ENCODE data around the gene HSD3B7. TPM values are rescaled to one million over a fixed set of nuclear protein-coding genes. Genes with fewer than 3 reads are reported as not detected.
A peak's percentile ranks its signal among the peaks of the same experiment; 100 is the strongest.

The HSD3B7 gene
- total RNA-seq, 1 donor from 2014 or later, result 22.9 TPM

DNA sequence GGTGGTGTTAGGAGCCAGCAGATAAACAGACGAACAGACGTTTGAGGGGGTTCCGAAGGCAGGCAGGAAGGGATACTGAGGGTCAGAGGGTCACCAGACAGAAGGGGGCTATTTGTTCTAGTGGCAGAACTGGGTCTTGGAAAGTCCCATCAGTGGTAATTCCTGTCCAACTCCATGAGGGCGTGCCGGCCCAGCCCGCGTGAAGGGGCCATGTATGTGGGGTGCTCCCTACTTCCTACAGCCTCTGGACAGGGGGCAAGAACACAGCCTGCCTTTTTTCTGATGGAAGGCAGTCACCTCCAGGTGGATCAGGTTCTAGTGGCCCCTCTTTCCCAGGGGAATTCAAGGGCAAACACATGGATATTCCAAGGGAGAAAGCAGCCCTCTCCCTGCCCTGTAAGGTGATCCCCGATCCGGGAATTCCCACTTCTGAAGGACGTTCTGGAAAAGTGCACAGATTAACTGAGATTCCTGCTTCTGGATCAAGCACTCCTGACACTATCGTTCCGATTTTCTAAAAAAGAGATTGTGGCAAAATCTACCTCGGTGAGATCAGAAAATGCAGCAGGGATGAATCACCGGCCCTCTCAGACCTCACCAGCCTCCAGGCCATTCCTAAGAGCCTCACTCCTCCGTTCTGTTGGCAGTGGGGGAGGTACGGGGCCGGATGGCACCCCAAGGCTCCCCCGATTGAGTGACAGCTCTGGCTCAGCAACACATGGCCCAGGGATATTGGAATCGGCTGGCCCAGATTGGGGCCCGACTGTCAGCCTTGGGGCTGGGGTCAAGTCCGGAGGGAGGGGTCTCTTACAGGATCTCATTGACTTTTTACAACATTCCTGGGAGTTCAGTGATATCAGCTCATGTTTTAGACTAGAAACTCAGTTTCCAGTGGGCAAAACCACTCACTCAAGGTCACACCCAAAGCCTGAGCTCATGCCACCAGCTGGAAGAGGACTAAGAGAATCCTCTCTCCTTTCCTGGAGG is 13.0 kb downstream of the HSD3B7 start:
- H3K4me3 ChIP-seq (ENCODE audit: low read depth, low read length), result peak overlapping the region; percentile 72
- TF ChIP-seq, protein P1, sequence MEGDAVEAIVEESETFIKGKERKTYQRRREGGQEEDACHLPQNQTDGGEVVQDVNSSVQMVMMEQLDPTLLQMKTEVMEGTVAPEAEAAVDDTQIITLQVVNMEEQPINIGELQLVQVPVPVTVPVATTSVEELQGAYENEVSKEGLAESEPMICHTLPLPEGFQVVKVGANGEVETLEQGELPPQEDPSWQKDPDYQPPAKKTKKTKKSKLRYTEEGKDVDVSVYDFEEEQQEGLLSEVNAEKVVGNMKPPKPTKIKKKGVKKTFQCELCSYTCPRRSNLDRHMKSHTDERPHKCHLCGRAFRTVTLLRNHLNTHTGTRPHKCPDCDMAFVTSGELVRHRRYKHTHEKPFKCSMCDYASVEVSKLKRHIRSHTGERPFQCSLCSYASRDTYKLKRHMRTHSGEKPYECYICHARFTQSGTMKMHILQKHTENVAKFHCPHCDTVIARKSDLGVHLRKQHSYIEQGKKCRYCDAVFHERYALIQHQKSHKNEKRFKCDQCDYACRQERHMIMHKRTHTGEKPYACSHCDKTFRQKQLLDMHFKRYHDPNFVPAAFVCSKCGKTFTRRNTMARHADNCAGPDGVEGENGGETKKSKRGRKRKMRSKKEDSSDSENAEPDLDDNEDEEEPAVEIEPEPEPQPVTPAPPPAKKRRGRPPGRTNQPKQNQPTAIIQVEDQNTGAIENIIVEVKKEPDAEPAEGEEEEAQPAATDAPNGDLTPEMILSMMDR (conservative IDR thresholded peaks at IDR 0.05; ENCODE audit: low read depth, low read length), result no peak
- DNase-seq (ENCODE audit: low read depth), result peak; percentile 69

DNA sequence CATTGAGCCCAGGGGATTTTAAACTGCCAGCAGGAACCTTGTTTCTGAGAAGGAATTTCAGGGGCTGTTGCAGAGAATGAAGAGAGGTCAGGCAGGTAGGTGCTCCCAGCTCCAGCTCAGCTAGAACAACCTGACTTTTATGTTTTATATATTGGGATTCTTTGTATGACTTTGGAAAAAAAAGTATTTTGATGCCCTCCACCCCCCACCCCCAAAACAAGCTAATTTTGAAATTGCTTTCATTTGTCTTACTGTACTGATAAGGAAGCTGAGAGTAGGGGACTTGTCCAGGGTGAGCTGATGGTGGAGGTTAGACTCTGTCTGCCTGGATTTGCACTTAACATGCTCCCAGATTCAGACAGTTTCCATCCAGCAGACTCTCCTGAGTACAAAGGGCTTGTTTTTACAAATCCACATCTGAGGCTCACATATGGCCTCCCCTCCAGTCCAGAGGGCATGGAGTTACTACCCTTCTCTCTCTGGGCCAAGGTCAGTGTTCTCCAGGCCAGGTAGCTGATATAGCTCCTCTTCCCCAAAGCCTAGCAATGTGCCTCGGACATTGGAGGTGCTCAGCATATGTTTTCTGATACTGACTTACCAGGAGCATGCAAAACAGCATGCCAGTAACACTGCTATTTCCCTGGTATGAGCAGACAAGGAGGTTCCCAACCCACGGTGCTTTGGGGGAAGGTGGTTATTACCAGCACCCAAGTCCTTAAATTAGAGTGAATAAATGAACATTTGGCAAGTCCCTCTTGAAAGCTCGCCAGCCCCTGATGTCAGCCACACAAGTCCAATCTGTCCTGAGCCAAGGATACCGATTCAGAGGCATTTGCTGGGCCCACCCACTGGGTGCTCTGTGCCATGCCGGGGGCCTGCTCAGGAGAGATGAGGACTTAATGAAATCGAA is 14.1 kb downstream of the HSD3B7 start:
- TF ChIP-seq, protein P1 (conservative IDR thresholded peaks at IDR 0.05; ENCODE audit: low read depth, low read length), result no peak
- no peak for DNase-seq (ENCODE audit: low read depth)
- H3K4me3 ChIP-seq (ENCODE audit: low read depth, low read length), result no peak overlapping the region

DNA sequence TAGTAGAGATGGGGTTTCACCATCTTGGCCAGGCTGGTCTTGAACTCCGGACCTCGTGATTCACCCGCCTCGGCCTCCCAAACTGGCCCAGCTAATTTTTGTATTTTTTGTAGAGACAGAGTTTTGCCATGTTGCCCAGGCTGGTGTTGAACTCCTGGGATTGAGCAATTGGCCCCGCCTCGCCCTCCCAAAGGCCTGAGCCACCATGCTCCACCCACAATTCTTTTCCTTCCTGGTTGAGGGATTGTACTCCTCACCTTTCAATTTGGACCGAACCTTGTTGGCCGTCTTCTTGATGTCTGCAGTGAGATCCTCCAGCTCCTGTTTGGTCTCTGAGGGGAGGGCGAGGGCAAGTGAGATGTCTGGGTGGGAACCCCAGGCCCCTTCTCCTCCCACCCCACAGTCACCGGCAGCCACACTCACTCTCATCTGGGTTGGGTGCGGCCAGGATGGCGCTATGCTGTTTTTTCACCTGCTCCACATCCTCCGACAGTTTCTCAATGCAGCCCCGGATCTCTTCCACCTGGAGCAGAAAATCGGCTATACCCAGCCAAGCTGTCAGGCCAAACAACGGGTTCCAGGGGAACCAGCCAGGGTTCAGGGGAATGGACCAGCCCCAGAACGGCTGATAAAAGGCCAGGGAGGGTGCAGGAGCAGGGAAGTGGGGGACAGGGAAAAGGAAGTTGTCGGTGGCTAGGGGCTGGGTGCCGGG is 15.8 kb downstream of the HSD3B7 start:
- no peak for DNase-seq (ENCODE audit: low read depth)
- TF ChIP-seq, protein P1 (conservative IDR thresholded peaks at IDR 0.05; ENCODE audit: low read depth, low read length), result no peak
- no peak overlapping the region for H3K4me3 ChIP-seq (ENCODE audit: low read depth, low read length)

DNA sequence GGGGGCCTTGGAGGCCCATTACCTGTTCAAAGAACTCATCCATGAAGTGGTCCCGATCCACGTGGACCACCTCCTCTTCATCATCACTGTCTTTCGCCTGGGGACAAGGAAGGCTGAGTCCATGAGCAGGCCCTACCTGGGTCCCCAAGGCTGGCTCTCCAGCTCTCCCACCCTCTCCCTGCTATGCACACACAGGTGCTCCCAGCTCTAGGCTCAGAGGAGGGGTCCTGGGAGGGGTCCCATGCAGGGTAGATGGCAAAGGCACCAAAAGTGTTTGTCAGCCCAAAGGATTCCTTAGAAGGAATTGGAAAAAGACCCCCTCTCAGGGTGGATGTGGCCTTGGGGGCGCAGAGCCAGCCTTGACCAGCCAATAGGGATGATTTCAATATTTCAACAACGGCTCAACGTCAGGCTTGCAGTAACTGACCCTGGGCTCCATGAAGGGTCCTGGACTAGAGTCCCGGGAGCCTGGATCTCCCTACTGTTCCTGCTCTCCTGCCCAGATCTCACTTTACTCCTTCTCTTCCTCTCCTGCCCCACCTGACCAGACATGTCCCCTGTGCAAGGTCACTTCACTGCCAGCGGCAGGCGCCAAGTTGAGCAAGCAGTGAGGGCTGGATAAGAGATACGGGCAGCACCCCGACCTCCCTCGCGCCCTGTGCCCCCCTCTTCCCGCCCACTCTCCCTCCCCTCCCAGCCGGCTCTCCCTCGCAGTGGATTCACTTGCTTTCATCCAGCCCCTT is 16.7 kb downstream of the HSD3B7 start:
- no peak for DNase-seq (ENCODE audit: low read depth)
- TF ChIP-seq, protein P1 (conservative IDR thresholded peaks at IDR 0.05; ENCODE audit: low read depth, low read length), result no peak
- no peak overlapping the region for H3K4me3 ChIP-seq (ENCODE audit: low read depth, low read length)

DNA sequence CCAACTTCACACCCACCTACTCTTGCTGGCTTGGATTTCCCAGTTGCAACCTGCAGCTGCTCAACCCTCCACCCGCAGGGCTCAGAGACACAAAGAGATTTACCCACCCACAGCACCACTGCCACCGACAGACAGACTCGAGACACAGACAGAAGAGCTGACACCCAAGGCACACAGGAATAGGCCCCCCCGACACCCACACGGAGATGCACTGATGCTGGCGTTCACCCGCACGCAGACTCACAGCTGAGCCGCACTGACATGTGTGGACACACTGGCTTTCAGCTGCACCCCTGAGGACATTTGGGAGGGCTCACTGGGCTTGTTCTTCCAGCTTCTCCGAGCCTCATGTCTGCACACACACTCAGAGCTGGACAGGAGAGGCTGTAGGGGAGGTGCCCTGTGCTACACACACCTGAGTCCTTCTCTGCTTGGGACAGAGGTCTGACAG is 17.3 kb downstream of the HSD3B7 start:
- no peak overlapping the region for H3K4me3 ChIP-seq (ENCODE audit: low read depth, low read length)
- no peak for DNase-seq (ENCODE audit: low read depth)
- TF ChIP-seq, protein P1 (conservative IDR thresholded peaks at IDR 0.05; ENCODE audit: low read depth, low read length), result no peak

DNA sequence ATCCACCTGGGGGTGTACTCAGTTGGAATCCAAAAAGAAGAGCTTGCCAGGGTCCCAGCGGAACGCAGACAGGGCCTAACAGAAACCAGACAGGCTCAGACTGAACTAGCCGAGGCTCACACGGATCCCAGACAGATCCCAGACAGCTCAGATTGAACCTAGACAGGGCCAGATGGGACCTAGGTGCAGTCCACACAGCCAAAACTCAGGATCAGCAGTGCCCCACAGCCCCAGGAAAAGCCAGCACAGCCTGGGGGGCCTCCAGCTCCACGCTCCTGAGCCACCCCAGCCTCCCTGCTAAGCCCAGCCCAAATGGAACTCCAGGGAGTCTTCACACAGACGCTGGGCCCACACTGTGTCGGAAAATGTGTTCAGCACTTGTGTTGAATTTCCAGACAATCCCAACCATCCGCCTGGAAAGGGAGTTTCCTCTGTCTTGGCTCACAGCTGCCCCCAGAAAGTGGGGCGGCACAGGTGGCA is 17.9 kb downstream of the HSD3B7 start:
- DNase-seq (ENCODE audit: low read depth), result no peak
- no peak overlapping the region for H3K4me3 ChIP-seq (ENCODE audit: low read depth, low read length)
- TF ChIP-seq, protein P1 (conservative IDR thresholded peaks at IDR 0.05; ENCODE audit: low read depth, low read length), result no peak
